Mesothelial cell of epicardium (in vitro differentiated cells): ENCODE results near the gene MUC20. TPM values are rescaled to one million over a fixed set of nuclear protein-coding genes. Genes with fewer than 3 reads are reported as not detected.

ENCODE experiments used
- DNase-seq, 2 experiments: peaks; one replicate each; pipeline ENCODE4 v3.0.0; 2021; ENCODE audit warnings: low spot score in 2 of 2; ENCODE audit not compliant: unreplicated experiment in 2 of 2
- H3K27ac Mint-ChIP-seq: 2 replicates; pipeline ENCODE4 v1.8.0; 2021; ENCODE audit warnings: mixed read lengths
- H3K27me3 Mint-ChIP-seq: 2 replicates; pipeline ENCODE4 v1.8.0; 2021; ENCODE audit warnings: low read depth, mixed read lengths
- H3K36me3 Mint-ChIP-seq: 2 replicates; pipeline ENCODE4 v1.8.0; 2021; ENCODE audit warnings: mixed read lengths
- H3K4me1 Mint-ChIP-seq: 2 replicates; pipeline ENCODE4 v1.8.0; 2021; ENCODE audit warnings: mixed read lengths
- H3K4me3 Mint-ChIP-seq: 2 replicates; pipeline ENCODE4 v1.8.0; 2021; ENCODE audit warnings: mild to moderate bottlenecking, moderate library complexity, mixed read lengths
- H3K9me3 Mint-ChIP-seq: 2 replicates; pipeline ENCODE4 v1.8.0; 2021; ENCODE audit warnings: mixed read lengths
- total RNA-seq: library from RNA; stranded (reverse); gene quantifications from 3 replicates; pipeline ENCODE4 v1.2.1, GENCODE V29; 2021
- TF ChIP-seq, protein P1 (sequence below): fragments of 200-600 bp; sonication (generic); IDR thresholded peaks from one replicate; pipeline ENCODE4 v1.5.0; 2021; ENCODE audit warnings: antibody characterized with exemption; ENCODE audit not compliant: unreplicated experiment

MUC20 gene
- total RNA-seq, 1 donor from 2014 or later, result 11.7 TPM

DNA sequence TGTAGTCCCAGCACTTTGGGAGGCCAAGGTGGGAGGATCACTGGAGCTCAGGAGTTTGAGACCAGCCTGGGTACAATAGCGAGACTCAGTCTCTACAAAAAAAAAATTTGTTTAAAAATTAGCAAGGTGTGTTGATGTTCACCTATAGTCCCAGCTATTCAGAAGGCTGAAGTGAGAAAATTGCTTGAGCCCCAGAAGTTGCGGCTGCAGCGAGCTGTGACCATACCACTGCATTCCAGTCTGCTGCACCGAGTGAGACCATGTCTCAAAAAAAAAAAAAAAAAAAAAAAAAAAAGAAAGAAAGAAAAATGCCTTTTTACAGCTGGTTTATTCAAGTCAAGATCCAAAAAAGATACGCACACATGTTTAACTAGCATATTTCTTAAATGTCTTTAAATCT is 17.0 kb upstream of the MUC20 start:
- no peak overlapping the region for H3K27ac Mint-ChIP-seq
- no peak overlapping the region for H3K4me3 Mint-ChIP-seq
- peaks cover 5% of the 10 kb centered on the region for H3K9me3 Mint-ChIP-seq
- DNase-seq, result no peak
- H3K36me3 Mint-ChIP-seq, result peaks cover 1% of the 10 kb centered on the region
- TF ChIP-seq, protein P1, sequence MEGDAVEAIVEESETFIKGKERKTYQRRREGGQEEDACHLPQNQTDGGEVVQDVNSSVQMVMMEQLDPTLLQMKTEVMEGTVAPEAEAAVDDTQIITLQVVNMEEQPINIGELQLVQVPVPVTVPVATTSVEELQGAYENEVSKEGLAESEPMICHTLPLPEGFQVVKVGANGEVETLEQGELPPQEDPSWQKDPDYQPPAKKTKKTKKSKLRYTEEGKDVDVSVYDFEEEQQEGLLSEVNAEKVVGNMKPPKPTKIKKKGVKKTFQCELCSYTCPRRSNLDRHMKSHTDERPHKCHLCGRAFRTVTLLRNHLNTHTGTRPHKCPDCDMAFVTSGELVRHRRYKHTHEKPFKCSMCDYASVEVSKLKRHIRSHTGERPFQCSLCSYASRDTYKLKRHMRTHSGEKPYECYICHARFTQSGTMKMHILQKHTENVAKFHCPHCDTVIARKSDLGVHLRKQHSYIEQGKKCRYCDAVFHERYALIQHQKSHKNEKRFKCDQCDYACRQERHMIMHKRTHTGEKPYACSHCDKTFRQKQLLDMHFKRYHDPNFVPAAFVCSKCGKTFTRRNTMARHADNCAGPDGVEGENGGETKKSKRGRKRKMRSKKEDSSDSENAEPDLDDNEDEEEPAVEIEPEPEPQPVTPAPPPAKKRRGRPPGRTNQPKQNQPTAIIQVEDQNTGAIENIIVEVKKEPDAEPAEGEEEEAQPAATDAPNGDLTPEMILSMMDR, result no peak
- peaks cover 1% of the 10 kb centered on the region for H3K4me1 Mint-ChIP-seq
- H3K27me3 Mint-ChIP-seq, result peaks cover 4% of the 10 kb centered on the region

DNA sequence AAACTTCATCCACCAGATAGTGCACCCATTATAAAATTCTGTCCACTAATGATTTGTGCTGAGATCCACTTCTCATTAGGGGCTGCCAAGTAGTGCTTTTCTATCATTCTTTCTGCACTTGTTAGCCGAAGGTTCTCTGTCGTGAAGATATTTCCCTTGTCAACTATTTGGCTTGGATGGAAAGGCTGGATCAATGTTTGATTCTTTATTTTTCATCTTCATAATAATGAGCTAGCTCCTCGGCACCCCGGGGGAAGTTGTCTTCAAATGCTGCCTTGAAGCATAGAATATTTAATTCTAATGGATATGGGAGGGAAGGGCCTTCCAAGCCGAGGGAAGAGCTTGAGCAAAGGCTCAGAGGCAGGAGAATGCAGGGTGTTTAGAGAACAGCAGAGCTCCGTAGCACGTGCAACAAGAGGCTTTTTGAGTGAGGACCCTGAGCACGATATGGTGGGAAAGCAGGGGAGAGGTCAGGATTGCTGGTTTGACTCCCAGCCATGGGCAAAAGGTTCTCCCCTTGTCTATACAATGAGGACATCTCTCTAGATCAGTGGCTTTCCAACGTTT is 16.3 kb upstream of the MUC20 start:
- no peaks in the 10 kb centered on the region for H3K4me1 Mint-ChIP-seq
- peaks cover 4% of the 10 kb centered on the region for H3K27me3 Mint-ChIP-seq
- no peak overlapping the region for H3K27ac Mint-ChIP-seq
- peaks cover 5% of the 10 kb centered on the region for H3K9me3 Mint-ChIP-seq
- H3K36me3 Mint-ChIP-seq, result peaks cover 6% of the 10 kb centered on the region
- TF ChIP-seq, protein P1, result no peak
- no peak overlapping the region for H3K4me3 Mint-ChIP-seq
- no peak for DNase-seq

DNA sequence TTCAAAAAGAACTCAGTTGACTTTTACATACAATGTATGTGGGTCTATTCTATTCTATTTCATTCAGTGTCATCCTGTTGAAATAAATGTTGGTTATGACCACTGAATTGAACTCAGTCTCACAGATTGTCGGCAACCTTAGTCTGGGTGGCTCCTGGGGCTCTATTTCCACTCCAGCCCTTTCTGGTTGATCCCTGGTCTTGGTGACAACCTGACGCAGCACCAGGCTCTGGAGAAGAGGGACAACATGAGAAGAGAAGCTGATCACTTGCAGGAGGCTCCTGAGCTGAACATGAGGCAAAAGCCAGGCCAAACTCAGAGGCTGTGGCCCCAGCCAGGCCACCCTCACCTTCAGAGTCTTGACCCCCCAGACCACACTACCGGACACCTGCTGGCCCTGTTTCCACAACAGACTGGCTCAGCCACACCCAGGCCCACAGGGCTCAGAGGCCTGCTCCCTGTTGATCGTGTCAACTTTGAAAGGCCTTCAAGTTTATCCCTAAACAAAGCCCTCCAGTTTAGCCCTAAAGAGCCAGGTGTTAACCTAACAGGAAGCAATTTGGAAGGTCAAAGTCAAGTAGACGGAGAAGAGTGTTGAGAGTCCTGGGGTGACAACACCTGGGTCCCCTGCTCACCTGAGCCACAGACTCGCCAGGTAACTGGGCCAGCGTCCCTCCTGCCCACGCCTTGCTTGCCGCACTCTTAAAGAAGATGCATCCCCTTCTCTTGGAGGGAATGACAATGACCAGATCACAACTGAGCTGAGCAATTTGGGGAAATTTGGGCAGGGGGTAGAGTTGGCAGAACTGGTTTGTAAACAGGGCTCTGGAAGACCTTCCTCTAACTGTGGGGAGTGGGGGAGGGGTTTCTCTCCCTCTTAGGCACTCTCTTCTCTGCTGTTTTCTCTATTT is 15.4 kb upstream of the MUC20 start:
- Mint-ChIP-seq H3K4me3 (no peak overlapping the region), H3K9me3 (peaks cover 5% of the 10 kb centered on the region), H3K27me3 (peaks cover 4% of the 10 kb centered on the region), H3K4me1 (no peaks in the 10 kb centered on the region), H3K27ac (no peak overlapping the region), H3K36me3 (peaks cover 9% of the 10 kb centered on the region)
- no peak for DNase-seq
- TF ChIP-seq, protein P1, result no peak

DNA sequence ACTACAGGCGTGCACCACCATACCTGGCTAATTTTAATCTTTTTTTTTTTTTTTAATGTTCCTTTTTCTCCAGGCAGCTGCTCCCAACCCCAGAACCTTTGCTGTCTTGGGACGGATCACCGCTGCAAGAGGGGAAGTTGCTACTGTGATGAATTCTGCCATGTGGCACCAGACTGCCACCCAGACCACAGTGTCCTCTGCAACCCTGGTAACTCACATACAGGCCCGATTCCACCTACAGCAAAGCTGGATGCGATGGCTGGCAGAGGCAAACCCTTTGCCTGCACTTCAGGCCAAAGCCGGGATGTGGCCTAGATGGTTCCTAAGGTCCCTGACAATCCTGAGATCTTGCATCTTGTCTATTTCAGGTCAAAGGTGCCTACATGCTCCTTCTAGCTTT is 12.7 kb upstream of the MUC20 start:
- no peak overlapping the region for H3K4me3 Mint-ChIP-seq
- TF ChIP-seq, protein P1, result no peak
- no peaks in the 10 kb centered on the region for H3K4me1 Mint-ChIP-seq
- no peak overlapping the region for H3K27ac Mint-ChIP-seq
- peaks cover 4% of the 10 kb centered on the region for H3K27me3 Mint-ChIP-seq
- H3K9me3 Mint-ChIP-seq, result peaks cover 5% of the 10 kb centered on the region
- DNase-seq, result no peak
- H3K36me3 Mint-ChIP-seq, result peaks cover 12% of the 10 kb centered on the region

DNA sequence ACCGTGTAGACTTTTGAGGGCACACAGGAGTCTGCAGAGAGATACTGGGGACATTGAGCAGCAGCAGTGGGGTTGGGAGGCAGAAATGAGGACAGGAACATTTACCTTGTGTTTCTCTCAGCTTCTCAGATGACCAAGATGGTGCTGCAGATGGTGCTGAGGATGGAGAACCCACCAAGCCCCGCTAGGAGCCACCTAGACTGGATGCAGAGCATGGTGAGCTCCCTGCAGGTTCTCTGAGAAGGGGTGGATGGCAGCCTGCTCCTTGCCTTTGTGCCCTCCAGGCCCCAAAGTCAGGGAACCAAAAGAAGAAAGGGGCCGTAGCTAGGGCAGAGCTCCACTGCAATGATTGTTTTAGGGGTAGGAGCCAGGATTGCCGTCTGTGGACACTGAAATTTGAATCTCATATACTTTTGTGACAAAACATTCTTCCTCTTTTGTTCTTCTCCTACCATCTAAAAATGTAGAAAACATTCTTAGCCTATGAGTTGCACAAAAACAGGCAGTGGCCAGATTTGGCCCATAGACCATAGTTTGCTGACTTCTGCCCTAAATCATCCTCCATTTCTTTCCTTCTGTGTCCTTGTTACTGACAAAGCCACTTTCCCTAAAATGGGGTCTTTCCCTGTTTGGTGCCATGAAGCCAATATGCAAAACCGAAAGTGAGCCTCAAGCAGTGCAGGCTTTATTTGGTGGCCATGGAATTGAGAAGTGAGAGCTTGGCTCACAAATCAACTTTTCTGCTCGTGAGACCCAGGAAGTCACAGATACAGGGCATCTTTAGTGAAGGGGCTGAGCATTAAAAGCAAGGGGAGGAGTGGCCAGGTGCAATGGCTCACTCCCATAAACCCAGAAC is 11.9 kb upstream of the MUC20 start:
- Mint-ChIP-seq H3K4me3 (no peak overlapping the region), H3K36me3 (peaks cover 12% of the 10 kb centered on the region), H3K27ac (no peak overlapping the region), H3K4me1 (no peaks in the 10 kb centered on the region), H3K27me3 (peaks cover 4% of the 10 kb centered on the region), H3K9me3 (peaks cover 5% of the 10 kb centered on the region)
- no peak for DNase-seq
- TF ChIP-seq, protein P1, result no peak
